GM21529 (cell line): ENCODE results near the gene WRNIP1.

Source experiments
- ATAC-seq: cut with Tn5 transposase; IDR thresholded peaks from one replicate; pipeline ENCODE4 v1.9.1; 2021; ENCODE audit not compliant: unreplicated experiment

WRNIP1 gene

DNA sequence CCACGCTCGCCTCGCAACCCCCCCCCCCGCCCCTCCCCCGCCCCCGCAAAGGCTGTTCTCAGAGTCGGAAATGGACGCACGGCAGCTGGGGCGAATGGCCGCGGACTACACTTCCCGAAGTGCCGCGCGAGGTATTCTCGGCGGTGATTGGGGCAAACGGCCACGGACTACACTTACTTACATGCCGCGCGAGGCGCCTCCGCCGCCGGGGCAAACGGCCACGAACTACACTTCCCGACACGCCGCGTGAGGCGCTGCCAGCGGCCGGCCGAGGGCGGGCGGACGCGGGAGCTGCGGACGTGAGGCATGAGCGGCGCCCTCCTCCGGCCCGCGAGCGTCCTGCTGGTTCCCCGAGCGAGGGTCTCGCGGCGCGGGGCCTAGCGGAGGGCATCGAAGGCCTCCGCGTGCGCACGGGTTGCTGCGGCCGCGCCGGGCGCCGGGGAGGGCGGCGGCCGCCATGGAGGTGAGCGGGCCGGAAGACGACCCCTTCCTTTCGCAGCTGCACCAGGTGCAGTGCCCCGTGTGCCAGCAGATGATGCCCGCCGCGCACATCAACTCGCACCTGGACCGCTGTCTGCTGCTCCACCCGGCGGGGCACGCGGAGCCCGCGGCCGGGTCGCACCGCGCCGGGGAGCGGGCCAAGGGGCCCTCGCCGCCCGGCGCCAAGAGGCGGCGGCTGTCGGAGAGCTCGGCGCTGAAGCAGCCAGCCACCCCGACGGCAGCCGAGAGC, at the start of gene WRNIP1:
WRNIP1 (plus strand) TSS at position 228 of the 730 bp plus-strand sequence; CDS start at position 458, 230 bp downstream.
- ATAC-seq: peak; percentile 85

DNA sequence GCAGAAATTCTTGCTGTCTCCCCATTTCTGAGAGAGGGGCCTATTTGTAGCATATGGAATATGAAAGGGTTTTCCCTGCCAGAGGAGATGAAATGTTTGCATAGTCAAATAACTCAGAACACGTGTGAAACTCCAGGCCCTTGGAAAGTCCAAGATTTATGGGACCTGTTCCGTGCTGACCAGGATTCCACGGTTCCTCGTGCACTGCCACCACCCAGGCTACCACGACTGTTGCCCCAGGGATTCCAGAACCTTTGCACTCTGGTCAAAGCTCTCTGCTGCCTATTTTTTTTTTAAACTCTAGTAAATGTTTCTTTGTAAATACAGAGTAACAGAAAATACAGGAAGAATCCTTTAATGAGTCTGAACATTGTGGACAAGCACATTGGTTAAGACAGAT, 49.5 kb upstream of the WRNIP1 start:
- ATAC-seq: no peak

- no peak for ATAC-seq
Measured at GRCh38 chr6:2716936-2717700, 48.1 kb upstream of the WRNIP1 start.

GRCh38 chr6:2718334-2719092, 46.7 kb upstream of the WRNIP1 start:
- no peak for ATAC-seq

GRCh38 chr6:2719093-2719455, 46.1 kb upstream of the WRNIP1 start:
- ATAC-seq: no peak

GRCh38 chr6:2721219-2721618, 44.0 kb upstream of the WRNIP1 start:
- ATAC-seq: no peak

- no peak for ATAC-seq
Measured at GRCh38 chr6:2725364-2725988, 39.7 kb upstream of the WRNIP1 start.

GRCh38 chr6:2725999-2726567, 39.1 kb upstream of the WRNIP1 start:
- peak; percentile 74 for ATAC-seq

DNA sequence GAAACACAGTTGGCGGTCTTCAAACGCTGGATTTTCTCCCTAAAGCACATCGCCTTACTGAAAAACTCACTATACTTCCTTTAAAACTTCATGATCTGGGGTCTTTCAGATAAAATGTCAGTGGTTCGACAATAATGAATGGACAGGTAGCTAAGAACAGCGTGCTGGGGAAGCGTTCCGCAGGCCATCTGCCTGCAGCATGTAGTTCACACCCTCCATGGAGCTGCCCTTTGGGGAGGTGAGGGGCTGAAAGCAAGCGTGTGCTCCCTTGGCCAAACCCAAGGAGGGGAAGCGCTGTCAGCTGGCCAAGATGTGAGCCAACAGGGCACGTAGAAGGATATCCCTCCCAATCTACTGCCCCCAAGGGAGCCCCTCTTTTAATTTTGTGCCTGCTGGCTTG, 35.3 kb upstream of the WRNIP1 start:
- ATAC-seq: no peak

- no peak for ATAC-seq
Measured at GRCh38 chr6:2730353-2731107, 34.7 kb upstream of the WRNIP1 start.

- ATAC-seq: no peak
Measured at GRCh38 chr6:2731281-2731909, 33.8 kb upstream of the WRNIP1 start.

DNA sequence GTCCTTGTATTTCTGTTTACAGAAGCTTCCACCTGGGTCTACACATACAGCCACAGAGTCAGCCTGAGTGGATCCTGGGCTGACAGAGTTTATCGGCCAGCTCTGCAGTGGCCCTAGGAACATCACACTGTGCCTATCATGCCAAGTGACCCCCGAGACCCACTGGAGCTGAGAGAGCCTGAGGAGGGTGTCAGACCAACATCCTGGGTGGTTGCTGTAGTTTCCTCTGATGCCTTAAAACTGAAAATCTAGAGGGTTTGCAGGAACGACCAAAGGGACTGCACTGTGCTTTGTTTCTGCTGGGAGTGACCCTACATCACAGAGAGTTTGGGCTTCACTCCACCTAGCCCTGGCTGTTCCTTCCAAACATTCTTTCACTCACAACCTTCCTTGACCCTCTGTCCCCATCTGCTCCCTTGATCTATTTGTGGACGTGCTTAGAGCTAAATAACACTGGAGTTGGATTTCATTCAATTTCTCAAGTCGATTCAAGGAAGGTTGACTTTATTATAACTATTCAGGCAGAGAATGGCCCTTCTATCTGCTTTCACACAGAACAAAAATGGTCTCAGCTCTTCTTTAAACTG, 32.6 kb upstream of the WRNIP1 start:
- ATAC-seq: no peak

- ATAC-seq: peak; percentile 91
Measured at GRCh38 chr6:2733324-2733723, 31.9 kb upstream of the WRNIP1 start.

- ATAC-seq: no peak
Measured at GRCh38 chr6:2733736-2734480, 31.3 kb upstream of the WRNIP1 start.

- ATAC-seq: no peak
Measured at GRCh38 chr6:2734488-2735166, 30.6 kb upstream of the WRNIP1 start.

DNA sequence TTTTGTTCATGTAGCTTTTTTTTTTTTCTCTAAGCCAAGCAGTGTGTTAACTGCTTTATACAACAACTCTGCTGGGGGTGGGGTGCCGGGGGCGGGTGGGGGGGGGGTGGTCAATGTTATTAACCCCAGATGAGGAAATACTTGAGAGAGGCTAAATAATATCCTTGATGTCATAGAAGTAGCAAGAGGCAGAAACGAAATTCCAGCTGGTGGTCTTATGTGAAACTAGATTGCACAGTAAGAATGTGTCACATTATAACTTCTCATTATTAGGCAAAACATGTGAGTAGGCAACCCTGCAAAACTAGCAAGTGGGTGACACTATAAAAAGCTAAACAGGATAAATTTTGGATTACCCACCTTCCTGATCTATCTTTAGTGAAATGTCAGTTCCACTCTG, 27.3 kb upstream of the WRNIP1 start:
- no peak for ATAC-seq

- ATAC-seq: peak; percentile 63
Measured at GRCh38 chr6:2738373-2738979, 26.7 kb upstream of the WRNIP1 start.

DNA sequence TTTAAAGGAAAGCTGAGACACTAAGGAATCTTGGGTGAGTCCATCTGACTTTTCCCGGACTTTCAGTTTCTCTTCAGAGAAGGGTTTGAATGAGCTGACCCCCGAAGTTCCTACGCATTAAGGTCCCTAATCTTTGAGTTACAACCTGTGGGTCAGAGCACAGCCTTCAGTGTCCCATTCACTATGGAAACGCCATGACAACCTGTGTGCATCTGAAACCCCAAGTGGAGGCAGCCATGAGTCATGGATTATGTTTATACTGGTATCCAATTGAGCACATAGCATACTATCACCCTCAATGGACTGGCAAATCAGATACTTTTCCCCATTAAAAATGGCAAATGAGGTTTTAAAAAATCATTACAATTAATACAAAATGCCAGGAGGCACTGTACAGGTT, 25.9 kb upstream of the WRNIP1 start:
- no peak for ATAC-seq
